Parathyroid adenoma (tissue), 2 donors: ENCODE data around the gene SUN5.
"Not testable (repeated sequence)": the region's sequence is repeated elsewhere in the genome, so short reads cannot be mapped to it uniquely, and the experiment has no call there.

Source experiments
- H2AFZ ChIP-seq: fragments of 300-600 bp; sonication (generic); one replicate; pipeline ENCODE4 v1.7.0; 2017; ENCODE audit warnings: antibody characterized with exemption, mild to moderate bottlenecking
- H3K27ac ChIP-seq: fragments of 300-600 bp; sonication (generic); one replicate; pipeline ENCODE4 v1.7.0; 2017
- H3K27me3 ChIP-seq: fragments of 300-600 bp; sonication (generic); one replicate; pipeline ENCODE4 v1.7.0; 2017; ENCODE audit warnings: low read length; ENCODE audit not compliant: control insufficient read depth, insufficient read depth
- H3K36me3 ChIP-seq: fragments of 300-600 bp; sonication (generic); one replicate; pipeline ENCODE4 v1.7.0; 2017; ENCODE audit warnings: low read length; ENCODE audit not compliant: control insufficient read depth, insufficient read depth
- H3K4me1 ChIP-seq: fragments of 300-600 bp; sonication (generic); one replicate; pipeline ENCODE4 v1.7.0; 2017; ENCODE audit warnings: control low read depth
- H3K4me2 ChIP-seq: fragments of 300-600 bp; sonication (generic); one replicate; pipeline ENCODE4 v1.7.0; 2017; ENCODE audit warnings: low read length
- H3K4me3 ChIP-seq: fragments of 300-600 bp; sonication (generic); one replicate; pipeline ENCODE4 v1.7.0; 2017; ENCODE audit warnings: low read depth, low read length
- H3K79me2 ChIP-seq: fragments of 300-600 bp; sonication (generic); one replicate; pipeline ENCODE4 v1.7.0; 2017; ENCODE audit warnings: control low read depth
- H3K9ac ChIP-seq: fragments of 300-600 bp; sonication (generic); one replicate; pipeline ENCODE4 v1.7.0; 2017; ENCODE audit warnings: mild to moderate bottlenecking
- H3K9me3 ChIP-seq: fragments of 300-600 bp; sonication (generic); one replicate; pipeline ENCODE4 v1.7.0; 2017; ENCODE audit warnings: low read length; ENCODE audit not compliant: control insufficient read depth
- CTCF ChIP-seq: fragments of 300-600 bp; sonication (generic); IDR thresholded peaks from one replicate; pipeline ENCODE4 v1.7.0; 2017; ENCODE audit warnings: antibody characterized with exemption, mild to moderate bottlenecking
- donor health status: primary hyperparathyroidism.

The SUN5 gene

GRCh38 chr20:32964575-32964974 is 39.7 kb downstream of the SUN5 start:
- Histone ChIP-seq H3K79me2 (no peaks in the 10 kb centered on the region), H3K9ac (no peak overlapping the region), H3K4me3 (no peak overlapping the region), H3K9me3 (no peaks in the 10 kb centered on the region), H2AFZ (no peak overlapping the region), H3K27me3 (no peaks in the 10 kb centered on the region), H3K4me2 (no peak overlapping the region), H3K36me3 (no peaks in the 10 kb centered on the region), H3K27ac (no peak overlapping the region), H3K4me1 (no peaks in the 10 kb centered on the region)
- TF ChIP-seq CTCF, result no peak

- TF ChIP-seq CTCF, result no peak
- H3K9ac ChIP-seq, result no peak overlapping the region
- no peaks in the 10 kb centered on the region for H3K79me2 ChIP-seq
- H3K27me3 ChIP-seq, result no peaks in the 10 kb centered on the region
- H3K4me3 ChIP-seq, result no peak overlapping the region
- no peak overlapping the region for H2AFZ ChIP-seq
- H3K4me1 ChIP-seq, result no peaks in the 10 kb centered on the region
- no peaks in the 10 kb centered on the region for H3K9me3 ChIP-seq
- no peak overlapping the region for H3K4me2 ChIP-seq
- H3K36me3 ChIP-seq, result no peaks in the 10 kb centered on the region
- no peak overlapping the region for H3K27ac ChIP-seq
Observed at GRCh38 chr20:32963176-32963575, 41.1 kb downstream of the SUN5 start.

- H3K9ac ChIP-seq, result not testable (repeated sequence)
Observed at GRCh38 chr20:32962646-32963045, 41.6 kb downstream of the SUN5 start.

GRCh38 chr20:32962053-32962452 is 42.2 kb downstream of the SUN5 start:
- no peak overlapping the region for H3K4me2 ChIP-seq
- no peak overlapping the region for H2AFZ ChIP-seq
- H3K4me3 ChIP-seq, result no peak overlapping the region
- H3K9me3 ChIP-seq, result no peaks in the 10 kb centered on the region
- no peaks in the 10 kb centered on the region for H3K4me1 ChIP-seq
- H3K27ac ChIP-seq, result no peak overlapping the region
- no peaks in the 10 kb centered on the region for H3K79me2 ChIP-seq
- no peaks in the 10 kb centered on the region for H3K27me3 ChIP-seq
- TF ChIP-seq CTCF, result no peak
- H3K9ac ChIP-seq, result no peak overlapping the region
- no peaks in the 10 kb centered on the region for H3K36me3 ChIP-seq

More at GRCh38 chr20:32962646-32963045, 41.6 kb downstream of the SUN5 start:
- H3K4me2 ChIP-seq, H3K36me3 ChIP-seq, H3K4me1 ChIP-seq, H3K27ac ChIP-seq, H3K27me3 ChIP-seq, H3K79me2 ChIP-seq, H2AFZ ChIP-seq, H3K4me3 ChIP-seq, H3K9me3 ChIP-seq: not testable (repeated sequence)

- Histone ChIP-seq H3K36me3 (no peaks in the 10 kb centered on the region), H3K79me2 (no peaks in the 10 kb centered on the region), H3K9ac (no peak overlapping the region), H3K4me3 (no peak overlapping the region), H3K4me1 (no peaks in the 10 kb centered on the region), H3K27me3 (no peaks in the 10 kb centered on the region), H3K9me3 (no peaks in the 10 kb centered on the region), H3K27ac (no peak overlapping the region), H3K4me2 (no peak overlapping the region), H2AFZ (no peak overlapping the region)
- TF ChIP-seq CTCF, result no peak
Observed at GRCh38 chr20:32960849-32961731, 43.1 kb downstream of the SUN5 start.
